Measurements from ENCODE around the gene DPYD.

The DPYD gene

GRCh38 chr1:97073936-97074335 lies 846.9 kb downstream of the DPYD start:
- no peak for DNase-seq

DNA sequence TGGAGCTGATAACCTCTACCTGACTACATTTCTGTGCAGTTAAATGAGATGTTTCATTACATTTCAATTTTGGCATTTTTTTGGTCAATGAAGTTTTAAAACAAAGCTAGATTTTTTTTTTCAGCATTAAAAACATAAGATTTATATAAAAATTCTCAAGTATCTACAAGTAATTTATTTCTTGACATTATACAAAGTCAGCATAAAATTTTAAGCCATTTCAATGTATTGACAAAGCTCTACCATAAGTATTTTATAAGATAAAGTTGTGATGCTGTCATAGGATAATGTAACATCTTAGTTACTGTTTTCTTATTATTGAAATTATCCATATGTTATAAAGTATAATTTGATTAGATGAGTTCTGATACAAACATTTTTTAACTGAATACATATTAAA lies 847.7 kb downstream of the DPYD start:
- DNase-seq: no peak

DNA sequence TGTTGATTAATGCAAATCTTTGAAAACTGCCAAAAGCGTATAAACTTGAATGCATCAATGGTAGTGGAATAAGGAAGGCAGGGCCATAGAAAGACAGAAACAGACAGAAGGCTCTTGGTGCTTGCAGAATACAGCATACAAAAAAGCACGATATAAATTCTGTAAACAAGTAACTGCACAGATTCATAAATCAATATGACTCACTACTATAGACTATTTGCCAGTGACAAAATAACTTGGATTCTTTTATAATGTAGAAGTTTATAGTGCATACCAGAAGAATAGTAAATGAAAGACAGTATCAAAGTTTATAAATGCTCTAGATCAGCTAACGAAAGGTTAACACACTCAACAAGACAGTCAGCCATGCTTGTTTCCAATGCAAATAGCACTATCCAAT lies 849.7 kb downstream of the DPYD start:
- no peak for DNase-seq

GRCh38 chr1:97070376-97070775 lies 850.5 kb downstream of the DPYD start:
- DNase-seq: no peak

DNA sequence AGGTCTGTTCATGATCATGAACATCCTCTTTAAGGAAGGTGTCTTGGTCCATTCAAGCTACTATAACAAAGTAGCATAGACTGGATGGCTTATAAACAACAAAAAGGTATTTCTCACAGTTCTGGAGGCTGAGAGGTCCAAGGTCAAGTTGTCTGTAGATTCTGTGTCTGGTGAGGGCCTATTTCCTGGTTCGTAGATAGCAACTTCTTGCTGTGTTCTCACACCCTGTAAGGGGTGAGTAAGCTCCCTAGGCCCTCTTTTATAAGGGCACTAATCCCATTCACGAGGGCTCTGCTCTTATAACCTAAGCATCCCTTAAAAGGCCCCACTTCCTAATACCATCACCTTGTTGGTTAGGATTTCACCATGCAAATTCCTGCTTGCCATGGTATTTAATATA lies 851.5 kb downstream of the DPYD start:
- DNase-seq: no peak

DNA sequence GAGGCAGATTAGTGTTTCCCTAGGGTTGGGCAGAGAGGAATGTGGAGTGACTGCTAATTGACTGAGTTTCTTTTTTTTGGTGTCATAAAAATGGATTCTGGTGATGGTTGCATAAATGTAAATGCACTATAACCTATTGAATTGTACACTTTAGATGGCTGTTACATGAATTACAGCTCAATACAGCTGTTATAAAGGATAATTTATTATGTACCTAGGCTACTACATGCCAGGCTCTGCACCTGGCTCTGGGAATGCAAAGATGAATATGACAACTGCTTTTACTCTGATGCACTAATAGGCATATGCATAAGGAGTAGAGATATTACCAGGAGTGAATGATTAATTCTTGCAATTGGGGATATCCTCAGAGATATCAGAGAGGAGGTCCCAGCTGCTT lies 854.0 kb downstream of the DPYD start:
- no peak for DNase-seq

- DNase-seq: no peak
Observed at GRCh38 chr1:97063532-97063931, 857.3 kb downstream of the DPYD start.

GRCh38 chr1:97061604-97062003 lies 859.2 kb downstream of the DPYD start:
- DNase-seq: no peak

DNA sequence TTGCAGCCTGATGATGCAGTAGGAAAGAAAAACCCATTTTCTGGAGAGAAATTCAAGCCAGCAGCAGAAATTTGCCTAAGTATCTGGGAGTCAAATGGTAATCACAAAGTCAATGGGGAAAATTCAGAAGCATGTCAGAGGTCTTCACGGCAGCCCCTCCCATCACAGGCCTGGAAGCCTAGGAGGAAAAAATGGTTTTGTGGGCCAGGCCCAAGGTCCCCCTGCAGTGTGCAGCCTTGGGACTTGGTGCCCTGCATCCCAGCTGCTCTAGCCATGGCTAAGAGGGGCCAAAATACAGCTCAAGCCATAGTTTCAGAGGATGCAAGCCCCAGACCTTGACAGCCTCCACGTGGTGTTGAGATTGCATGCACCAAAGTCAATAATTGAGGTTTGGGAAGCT lies 864.4 kb downstream of the DPYD start:
- no peak for DNase-seq

GRCh38 chr1:97053268-97053667 lies 867.6 kb downstream of the DPYD start:
- no peak for DNase-seq

DNA sequence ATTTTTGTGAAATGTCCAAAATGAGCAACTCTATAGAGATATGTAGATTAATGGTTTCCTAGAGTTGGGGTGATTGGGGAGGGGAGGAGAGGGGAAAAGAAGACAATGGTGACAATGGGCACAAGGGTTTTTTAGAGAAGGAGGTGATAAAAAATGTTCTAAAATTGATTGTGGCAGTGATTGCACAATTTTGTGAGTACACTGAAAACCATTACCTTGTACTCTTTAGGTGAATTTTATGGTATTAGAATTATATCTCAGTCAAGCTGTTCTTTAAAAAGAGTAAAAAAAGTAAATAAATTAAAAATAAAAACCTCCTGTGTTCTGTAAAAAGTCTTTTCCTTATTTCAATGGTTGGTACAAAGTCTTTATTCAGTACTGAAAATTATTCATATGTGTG lies 869.0 kb downstream of the DPYD start:
- DNase-seq: no peak

DNA sequence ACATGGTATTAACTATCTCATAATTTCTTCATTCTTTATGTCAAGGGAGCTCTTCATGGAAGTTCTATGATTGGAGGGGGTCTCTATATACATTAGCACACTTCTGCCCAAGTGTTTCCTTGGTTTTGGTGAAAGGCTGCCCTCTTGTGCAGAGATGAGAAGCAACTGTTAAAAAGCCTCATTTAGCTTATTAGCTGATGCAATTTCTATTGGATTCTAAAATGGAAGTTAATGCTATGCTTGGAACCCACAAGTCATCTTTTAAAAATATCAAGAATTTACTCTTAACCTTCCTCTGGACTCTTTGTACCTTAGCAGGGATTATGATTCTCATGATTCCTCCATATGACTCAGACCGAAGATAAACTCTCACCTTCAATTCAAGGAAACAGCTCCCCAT lies 870.3 kb downstream of the DPYD start:
- no peak for DNase-seq

DNA sequence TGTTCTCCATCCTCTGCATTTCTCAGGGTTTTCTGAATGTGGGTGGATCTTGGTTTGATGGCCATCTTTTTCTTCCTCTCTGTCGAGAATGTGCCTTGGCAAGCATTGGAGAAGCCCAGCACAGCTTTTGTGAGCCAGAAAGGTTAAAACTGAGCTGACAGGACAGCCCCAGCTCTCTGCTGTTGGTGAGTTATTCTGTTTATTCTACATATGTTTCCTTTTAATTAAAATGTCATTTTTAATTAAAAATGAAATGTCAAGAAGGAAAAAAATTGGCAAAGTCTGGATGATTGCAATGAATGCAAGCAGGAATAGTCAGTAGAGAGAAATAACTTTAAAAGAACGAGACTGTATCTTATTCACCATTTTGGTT lies 873.4 kb downstream of the DPYD start:
- DNase-seq: no peak

GRCh38 chr1:97046765-97047420 lies 873.9 kb downstream of the DPYD start:
- DNase-seq: no peak

DNA sequence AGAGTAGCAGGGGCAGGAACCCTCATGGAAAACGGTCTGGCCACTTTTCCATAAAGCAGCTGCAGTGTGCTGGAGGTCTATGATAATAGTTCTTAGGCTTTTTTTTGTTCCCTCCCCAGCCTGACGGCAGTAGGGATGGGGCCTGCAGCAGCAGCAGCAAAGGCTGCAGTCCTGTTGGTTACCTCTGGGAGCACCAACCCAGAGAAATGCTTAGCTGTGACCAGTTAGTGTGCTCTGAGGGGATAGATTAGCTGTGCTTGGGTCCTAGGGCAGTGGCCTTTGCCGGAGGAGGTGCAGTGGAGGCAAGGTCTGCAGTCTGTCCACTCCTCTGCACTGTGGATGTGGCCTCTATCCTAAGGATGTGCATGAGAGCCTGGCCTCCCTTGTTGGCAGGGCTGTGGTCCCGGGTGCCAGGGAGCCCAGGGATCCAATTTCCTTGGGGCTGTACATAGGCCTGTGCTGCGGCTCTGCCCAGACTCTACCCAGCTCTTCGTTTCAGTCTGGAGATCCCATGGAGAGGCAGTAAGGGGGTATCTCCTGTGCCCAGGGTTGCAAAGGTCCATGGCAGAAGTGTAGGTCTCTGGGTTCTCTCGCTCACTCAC lies 876.6 kb downstream of the DPYD start:
- DNase-seq: no peak

DNA sequence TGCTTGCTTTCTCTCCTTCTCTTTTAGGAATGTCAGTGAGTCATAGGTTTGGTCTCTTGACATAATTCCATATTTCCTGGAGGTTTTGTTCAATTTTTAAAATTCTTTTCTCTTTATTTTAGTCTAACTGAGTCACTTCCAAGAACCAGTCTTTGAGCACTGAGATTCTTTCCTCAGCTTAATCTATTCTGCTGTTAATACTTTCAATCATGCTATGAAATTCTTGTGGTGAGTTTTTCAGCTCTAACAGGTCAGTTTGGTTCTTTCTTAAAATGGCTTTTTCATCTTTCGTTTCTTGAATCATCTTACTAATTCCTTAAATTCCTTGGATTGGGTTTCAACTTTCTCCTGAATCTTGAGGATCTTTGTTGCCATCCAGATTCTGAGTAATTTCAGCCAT lies 878.3 kb downstream of the DPYD start:
- DNase-seq: no peak

- DNase-seq: no peak
Observed at GRCh38 chr1:97041026-97041425, 879.8 kb downstream of the DPYD start.

GRCh38 chr1:97038410-97038809 lies 882.4 kb downstream of the DPYD start:
- no peak for DNase-seq

GRCh38 chr1:97034651-97035050 lies 886.2 kb downstream of the DPYD start:
- no peak for DNase-seq

DNA sequence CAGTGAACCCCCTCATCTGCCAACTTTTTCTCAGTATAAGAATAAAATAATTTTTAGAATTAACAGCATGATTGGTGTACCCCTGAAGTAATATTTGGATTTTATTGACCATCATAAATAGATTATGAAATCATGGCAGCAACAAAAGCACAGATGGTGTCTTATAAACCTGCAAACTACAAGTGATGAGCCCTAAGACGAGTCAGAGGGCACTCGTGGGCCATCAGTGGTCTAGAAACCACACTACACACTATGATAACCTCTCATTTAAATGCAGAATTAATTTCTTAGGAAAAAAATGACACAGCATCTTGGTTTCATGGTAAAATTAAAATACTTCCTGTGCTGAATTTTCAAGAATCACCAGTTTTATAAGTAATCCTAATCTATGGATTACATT lies 886.9 kb downstream of the DPYD start:
- DNase-seq: no peak

Data from GOT3 (cell line).